HepG2 (cell line): ENCODE data around the gene PRMT5. TPM values are rescaled to one million over a fixed set of nuclear protein-coding genes. Genes with fewer than 3 reads are reported as not detected.

ENCODE experiments used
- EHMT2 ChIP-seq: fragments of 200-600 bp; sonication (generic); IDR thresholded peaks from 2 replicates; pipeline ENCODE4 v1.7.0; 2017; ENCODE audit warnings: antibody characterized with exemption, low read depth, low read length, borderline replicate concordance
- HINFP ChIP-seq: sonication (generic); formaldehyde crosslinking; IDR thresholded peaks from 2 replicates; pipeline ENCODE4 v1.4.0; 2020; ENCODE audit warnings: low read depth, mild to moderate bottlenecking, missing genetic modification reagents
- RBM22 ChIP-seq: fragments of 200-400 bp; formaldehyde crosslinking; optimal IDR thresholded peaks from 2 replicates; pipeline ENCODE3; 2017; ENCODE audit warnings: mild to moderate bottlenecking, low read length, moderate library complexity
- ZNF552 ChIP-seq: sonication (generic); formaldehyde crosslinking; IDR thresholded peaks from 2 replicates; pipeline ENCODE4 v1.9.0; 2022; ENCODE audit warnings: missing genetic modification reagents, mild to moderate bottlenecking, borderline replicate concordance
- ZNF691 ChIP-seq: sonication (generic); formaldehyde crosslinking; IDR thresholded peaks from 2 replicates; pipeline ENCODE4 v1.4.0; 2020; ENCODE audit warnings: missing genetic modification reagents, low read depth, mild to moderate bottlenecking, borderline replicate concordance
- polyA plus RNA-seq, 8 experiments: library from polyadenylated mRNA; depleted of rRNA in 3 of 8; stranded (reverse) in 7 of 8; unstranded in 1 of 8; fragments of >200 nt; fragmentation: Illumina TruSeq in 4 of 8; extraction: Trizol in 4 of 8; gene quantifications; 2 replicates each; pipeline versions ENCODE4 v1.2.1 to v1.2.3, GENCODE V29; 2011 to 2016; ENCODE audit warnings: low read depth in 4 of 8, missing spikeins in 1 of 8, mixed read lengths in 1 of 8; ENCODE audit not compliant: insufficient read depth in 1 of 8
- total RNA-seq, 5 experiments: library from RNA; depleted of rRNA; stranded (reverse); fragments of >200 nt; fragmentation: Illumina TruSeq; extraction: Trizol; gene quantifications; 2 replicates each; pipeline ENCODE4 v1.2.3, GENCODE V29; 2016; ENCODE audit warnings: low read depth in 1 of 5
- TF ChIP-seq, protein P1 (sequence below): sonication (generic); formaldehyde crosslinking; IDR thresholded peaks from 2 replicates; pipeline ENCODE4 v1.4.0; 2020; ENCODE audit warnings: missing genetic modification reagents
- TF ChIP-seq, protein P2 (sequence below): sonication (generic); formaldehyde crosslinking; conservative IDR thresholded peaks from 2 replicates; pipeline ENCODE4 v1.4.0; 2020; ENCODE audit warnings: mild to moderate bottlenecking, missing genetic modification reagents, moderate library complexity

The PRMT5 gene
- total and polyA plus RNA-seq, 2 of the 13 experiments (the other 11 are each of a cell fraction or from before 2014, with no cell fraction given) = 210 to 354 TPM

DNA sequence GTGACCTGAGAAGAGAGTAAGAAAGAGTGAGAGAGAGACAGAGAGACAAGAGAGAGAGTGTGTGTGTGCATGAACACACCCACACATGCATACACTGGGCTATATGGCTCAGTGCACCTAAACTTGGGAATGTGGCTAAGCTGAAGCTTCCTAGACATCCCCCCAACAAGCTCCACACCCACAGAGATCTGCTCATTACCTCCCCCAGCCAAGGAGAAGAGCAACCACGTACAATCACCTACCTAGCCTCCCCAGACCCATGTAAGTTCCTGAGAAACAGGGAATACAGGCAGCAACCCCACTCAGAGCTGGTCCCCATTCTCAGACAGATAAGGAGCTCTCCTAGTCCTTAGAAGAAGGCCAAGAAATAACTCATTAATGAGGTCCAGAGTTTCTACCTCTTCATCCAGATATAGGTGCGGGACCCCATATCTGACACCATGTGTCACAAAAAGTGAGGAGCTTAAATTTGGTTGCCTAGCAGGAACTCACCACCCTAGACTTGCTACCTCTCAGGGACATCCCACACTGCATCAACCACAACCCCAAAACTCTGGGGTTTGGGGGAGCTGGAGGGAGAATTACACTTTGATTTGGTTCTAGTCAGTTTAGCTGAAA, 43.2 kb upstream of the PRMT5 start (continued):
- TF ChIP-seq ZNF552 (CRISPR knock-in tag) (0 out of 2 replicates have a peak, but pooled peaks have one; percentile 36), ZNF691 (CRISPR knock-in tag) (no peak; the same call in 1 of the 2 replicates), HINFP (no peak), EHMT2 (no peak), RBM22 (peak; percentile 94)
- TF ChIP-seq, protein P1, sequence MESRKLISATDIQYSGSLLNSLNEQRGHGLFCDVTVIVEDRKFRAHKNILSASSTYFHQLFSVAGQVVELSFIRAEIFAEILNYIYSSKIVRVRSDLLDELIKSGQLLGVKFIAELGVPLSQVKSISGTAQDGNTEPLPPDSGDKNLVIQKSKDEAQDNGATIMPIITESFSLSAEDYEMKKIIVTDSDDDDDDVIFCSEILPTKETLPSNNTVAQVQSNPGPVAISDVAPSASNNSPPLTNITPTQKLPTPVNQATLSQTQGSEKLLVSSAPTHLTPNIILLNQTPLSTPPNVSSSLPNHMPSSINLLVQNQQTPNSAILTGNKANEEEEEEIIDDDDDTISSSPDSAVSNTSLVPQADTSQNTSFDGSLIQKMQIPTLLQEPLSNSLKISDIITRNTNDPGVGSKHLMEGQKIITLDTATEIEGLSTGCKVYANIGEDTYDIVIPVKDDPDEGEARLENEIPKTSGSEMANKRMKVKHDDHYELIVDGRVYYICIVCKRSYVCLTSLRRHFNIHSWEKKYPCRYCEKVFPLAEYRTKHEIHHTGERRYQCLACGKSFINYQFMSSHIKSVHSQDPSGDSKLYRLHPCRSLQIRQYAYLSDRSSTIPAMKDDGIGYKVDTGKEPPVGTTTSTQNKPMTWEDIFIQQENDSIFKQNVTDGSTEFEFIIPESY (CRISPR knock-in tag) = no peak
- TF ChIP-seq, protein P2, sequence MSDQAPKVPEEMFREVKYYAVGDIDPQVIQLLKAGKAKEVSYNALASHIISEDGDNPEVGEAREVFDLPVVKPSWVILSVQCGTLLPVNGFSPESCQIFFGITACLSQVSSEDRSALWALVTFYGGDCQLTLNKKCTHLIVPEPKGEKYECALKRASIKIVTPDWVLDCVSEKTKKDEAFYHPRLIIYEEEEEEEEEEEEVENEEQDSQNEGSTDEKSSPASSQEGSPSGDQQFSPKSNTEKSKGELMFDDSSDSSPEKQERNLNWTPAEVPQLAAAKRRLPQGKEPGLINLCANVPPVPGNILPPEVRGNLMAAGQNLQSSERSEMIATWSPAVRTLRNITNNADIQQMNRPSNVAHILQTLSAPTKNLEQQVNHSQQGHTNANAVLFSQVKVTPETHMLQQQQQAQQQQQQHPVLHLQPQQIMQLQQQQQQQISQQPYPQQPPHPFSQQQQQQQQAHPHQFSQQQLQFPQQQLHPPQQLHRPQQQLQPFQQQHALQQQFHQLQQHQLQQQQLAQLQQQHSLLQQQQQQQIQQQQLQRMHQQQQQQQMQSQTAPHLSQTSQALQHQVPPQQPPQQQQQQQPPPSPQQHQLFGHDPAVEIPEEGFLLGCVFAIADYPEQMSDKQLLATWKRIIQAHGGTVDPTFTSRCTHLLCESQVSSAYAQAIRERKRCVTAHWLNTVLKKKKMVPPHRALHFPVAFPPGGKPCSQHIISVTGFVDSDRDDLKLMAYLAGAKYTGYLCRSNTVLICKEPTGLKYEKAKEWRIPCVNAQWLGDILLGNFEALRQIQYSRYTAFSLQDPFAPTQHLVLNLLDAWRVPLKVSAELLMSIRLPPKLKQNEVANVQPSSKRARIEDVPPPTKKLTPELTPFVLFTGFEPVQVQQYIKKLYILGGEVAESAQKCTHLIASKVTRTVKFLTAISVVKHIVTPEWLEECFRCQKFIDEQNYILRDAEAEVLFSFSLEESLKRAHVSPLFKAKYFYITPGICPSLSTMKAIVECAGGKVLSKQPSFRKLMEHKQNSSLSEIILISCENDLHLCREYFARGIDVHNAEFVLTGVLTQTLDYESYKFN (CRISPR knock-in tag) = no peak
